HG03460 (cell line): ENCODE data around the gene STK17B.
"Not testable (repeated sequence)": the region's sequence is repeated elsewhere in the genome, so short reads cannot be mapped to it uniquely, and the experiment has no call there.

ENCODE experiments used
- ATAC-seq: cut with Tn5 transposase; IDR thresholded peaks from one replicate; pipeline ENCODE4 v1.9.1; 2021; ENCODE audit not compliant: unreplicated experiment

STK17B gene

DNA sequence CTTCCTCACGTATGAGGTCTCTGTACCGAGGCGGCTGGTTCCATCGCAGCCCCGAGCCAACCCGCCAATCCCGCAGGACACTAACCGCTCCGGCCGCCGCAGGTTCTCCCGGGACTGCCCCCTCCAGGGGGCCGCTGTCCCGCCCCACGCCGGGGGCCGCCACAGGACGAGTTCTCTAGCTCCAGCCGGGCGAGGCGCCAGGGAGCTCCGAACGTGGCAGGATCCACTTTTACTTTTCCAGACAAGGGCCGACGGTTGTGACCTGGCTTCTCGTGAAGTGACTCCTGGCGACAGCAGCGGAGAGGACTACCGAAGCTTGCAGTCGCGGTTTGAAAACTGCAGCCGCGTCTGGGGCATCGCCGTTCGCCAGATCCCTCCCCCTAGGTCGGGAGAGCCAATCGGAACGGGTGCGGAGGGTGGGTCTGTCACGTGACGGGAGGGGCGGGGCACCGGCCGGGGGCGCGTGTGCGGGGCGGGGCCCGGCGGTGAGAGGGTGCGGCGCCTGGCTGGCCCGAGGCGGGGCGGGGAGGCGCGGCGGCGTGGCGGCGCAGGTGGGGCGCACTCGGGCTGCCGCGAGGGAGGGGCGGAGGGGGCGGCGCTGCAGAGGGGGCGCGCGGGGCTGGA, at the start of gene STK17B:
TSS of gene STK17B (minus strand) at position 331 of the 624 bp plus-strand sequence. CDS start 8,195 bp downstream, outside the sequence.
- peak; percentile 48 for ATAC-seq

DNA sequence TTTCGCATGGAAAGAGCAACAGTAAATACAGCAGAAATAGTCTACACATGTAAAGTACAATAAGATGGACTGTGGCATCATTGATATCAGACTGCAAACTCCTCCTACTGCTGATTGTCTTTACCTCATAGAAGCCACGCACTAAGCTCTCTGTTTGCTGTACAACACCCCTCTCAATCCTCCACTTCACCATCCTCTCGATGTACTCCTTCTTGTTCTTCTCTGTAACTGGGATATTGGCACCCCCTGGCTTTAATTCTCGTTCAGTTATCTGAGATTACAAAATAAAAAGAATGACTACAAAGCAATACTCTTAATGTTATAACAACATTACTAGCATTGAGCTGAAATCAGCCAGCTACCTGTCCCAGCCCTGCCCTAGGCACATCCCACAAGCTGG, 49.3 kb upstream of the STK17B start:
- no peak for ATAC-seq

DNA sequence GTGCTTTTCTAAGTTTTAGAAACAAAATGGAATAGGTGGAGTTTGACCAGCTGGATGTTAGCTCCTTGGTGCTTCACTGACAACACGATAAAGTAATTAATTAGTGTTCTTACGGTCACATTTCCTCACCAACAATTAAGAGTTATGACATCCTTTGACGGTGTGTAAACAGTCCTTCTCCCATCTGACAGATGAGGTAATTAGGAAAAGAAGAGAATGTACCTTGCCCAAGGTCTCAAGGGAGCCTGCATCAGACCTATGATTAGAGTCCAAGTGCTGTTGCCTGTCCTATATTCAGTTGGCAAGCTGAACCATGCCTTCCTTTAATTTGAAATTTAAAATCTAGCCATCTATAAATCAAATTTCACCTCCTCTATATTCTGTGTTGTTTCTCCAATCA, 48.3 kb upstream of the STK17B start:
- no peak for ATAC-seq

DNA sequence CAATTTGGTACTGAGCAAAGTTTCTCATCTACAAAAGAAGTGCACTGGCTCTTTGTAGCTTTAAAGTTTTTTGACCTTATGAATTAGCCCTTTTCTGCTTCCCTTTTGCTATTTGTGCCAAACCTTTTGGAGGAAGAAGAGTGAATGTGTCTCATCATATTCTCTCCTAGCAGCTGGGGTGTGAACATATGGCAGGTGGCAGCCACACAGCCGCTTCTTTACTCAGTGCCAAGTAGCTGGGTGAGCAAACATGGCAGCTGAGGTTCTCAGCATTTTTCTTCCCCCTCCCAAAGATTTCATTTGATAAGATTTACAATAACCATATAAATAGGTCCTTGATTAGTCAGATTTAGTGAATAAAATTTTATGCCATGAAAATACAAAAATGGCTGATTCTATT, 46.7 kb upstream of the STK17B start:
- ATAC-seq = no peak

DNA sequence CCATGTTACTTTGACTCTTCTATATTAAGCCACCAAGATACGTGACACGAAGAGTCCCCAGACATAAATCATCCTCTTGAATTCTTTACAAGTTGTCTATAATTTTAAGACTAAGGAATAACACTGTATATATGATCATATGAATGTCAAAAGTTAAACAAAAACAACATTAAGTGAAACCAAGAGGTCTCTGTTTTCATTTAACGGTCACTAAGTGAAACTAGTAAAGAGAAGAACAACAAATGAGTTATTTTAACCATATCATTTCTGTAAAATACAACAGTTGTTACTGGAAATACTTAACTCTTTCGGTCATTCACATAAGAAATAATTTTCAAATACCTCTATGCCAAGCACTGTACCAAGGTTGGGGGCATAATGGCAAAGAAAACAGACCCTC, 45.7 kb upstream of the STK17B start:
- no peak for ATAC-seq

DNA sequence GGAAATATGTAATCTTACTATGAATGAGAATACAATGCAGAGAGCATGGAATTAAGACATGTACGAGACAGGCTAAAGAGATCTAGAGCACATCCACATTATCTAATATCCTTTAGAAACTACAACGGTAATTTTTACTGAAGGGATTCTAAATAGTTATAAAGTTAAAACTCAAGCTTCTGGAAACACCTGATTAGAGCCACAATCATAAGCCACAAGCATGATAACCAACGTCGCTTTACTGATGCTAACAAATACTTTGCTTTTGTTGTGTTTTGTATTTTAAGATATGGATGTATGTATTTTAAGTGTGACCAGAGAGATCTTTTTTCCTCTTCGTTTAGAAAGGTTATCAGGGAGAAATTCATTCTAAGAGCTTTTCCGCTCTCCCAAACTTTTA, 44.0 kb upstream of the STK17B start:
- ATAC-seq = no peak

DNA sequence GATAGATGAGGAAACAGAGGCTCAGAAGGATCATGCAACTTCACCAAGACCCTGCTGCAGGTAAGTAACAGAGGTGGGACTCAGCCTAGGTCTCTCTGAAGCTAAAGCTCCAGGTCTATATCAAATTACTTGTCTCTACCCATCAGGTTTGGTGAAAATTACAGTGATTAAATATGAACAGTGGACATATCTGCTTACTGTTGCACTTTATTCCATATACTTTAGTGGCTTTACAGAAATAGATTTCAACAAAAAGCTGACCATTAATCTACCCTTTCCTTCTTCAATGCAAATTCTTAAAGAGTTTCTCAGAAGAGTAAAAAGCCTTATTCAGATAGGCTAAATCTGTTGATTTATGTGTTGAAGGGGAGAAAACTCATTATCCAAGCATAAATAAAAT, 42.8 kb upstream of the STK17B start:
- ATAC-seq = no peak

DNA sequence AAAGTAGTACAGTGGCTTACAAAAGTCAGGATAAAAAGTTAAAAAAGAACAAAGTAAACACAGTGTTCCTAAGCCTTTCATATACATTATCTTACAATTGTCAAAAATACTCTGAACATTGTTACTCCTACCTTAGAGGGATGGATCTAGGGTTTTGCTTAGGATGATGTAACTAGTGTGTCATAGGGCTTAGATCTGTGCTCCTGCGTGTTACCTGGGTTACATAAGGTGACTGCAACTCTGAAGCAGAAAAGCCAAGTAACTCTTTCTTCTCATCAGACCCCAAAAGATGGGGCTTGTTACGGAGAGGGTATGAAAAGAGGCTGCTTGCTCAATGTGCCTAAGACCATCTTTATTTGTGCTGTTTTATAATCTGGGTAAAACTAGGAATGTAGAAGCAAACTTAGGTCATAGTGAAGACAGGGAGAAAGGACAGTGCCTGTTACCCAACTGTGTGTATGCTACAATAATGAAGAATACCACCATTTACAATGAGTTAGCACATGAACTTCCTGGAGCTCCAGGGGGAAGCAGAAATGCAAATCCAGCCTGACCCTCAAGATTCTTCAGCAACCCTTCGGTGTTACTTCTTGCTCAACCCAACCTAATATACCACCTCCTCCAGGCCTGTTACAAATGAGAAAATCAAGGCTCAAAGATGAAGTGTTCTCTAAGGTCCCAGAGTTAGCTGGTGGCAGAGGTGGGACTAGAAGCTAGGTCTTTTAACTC, 42.0 kb upstream of the STK17B start:
- ATAC-seq = no peak

DNA sequence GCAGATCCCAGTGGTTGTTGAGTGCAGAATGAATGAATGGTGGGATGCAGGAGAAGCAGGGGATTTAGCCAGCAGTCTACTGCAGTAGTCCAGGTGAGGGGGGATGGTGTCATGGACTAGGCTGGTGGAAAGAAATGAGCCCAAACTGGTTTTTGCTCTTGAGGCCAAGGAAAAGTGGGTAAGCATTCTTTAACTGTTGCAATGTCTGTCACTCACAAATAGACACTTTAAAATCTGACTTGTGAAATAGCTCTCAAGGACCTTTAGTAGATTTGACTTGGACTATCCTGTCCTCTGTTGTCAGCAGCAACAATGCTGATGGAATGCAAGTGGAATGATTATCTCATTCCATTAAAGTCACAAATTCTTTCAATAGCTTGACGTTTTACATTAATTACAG, 37.5 kb upstream of the STK17B start:
- ATAC-seq = no peak

DNA sequence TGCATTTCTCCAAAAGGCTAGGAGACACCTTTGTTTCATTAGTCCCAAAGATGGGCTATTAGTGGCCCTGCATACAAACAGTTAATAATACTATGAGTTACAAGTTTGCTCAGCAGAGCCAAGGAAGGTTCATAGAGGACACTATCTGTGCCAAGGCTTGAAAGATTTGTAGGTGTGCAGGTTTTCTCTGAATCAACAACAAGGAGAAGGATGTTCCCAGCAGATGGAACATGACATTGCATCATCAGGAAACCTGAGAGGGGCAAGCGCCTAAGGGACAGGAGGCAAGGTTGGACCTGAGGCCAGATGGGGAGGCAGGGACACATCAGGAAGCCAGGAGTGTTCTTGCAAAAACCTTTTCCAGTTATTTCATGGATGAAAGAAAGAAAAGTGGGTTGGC, 35.4 kb upstream of the STK17B start:
- no peak for ATAC-seq

DNA sequence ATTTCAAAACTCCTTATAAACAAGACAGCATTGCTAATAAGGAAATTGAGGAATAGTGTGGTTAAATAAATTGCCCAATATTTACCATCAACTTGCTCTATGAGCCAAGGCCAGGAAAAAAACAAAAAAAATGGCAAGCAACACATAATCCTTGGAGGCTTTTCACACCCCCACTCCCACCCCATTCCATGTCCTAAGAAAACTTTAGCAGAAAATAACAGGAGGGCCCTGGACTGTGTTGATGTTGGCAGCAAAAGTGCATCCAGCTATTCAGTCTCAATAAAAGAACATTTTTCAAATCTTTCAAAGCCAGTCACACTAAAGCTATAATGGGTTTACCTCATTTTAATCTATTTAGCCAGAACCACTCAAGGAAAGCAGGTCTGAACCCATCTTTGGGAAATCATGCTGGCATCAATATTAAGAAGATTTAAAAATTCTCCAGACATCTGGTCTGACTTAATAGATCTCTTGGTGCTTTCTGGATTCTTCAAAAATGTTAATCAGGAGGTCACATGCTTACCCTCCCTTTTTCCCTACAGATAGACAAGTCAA, 34.6 kb upstream of the STK17B start:
- ATAC-seq = no peak

DNA sequence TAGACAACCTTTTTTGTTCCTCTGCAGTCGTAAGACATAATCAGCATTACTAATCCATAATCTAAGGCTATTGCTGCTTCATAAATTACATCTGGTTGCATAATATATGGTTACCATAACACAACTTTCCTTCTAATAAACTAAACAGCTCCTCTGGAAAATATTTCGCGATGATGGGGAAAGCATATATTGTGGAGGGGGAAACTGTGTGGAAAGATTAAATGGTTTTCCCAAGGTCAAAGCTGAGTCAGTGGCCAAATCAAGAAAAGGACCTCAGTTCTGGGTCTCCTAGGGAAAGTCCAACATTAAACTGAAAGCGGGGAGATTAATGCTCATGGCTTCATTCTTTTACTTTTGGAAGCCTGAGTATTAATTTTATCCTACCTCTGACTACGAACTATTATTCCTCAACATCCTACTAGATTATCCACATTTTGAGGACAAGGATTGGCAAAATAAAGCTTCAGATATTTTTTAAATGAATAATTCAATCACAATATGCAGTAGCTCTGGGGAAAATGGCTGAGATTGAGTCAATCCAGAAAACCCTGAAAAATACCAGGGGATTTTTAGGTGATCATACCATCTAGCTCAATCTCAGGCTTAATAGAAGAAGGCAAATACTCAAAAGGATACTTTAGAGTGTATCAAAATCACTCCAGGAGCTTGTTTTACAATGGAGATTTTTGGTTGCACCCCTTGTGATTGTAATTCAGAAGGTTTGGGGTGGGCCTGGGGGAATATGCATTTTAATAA, 33.8 kb upstream of the STK17B start:
- ATAC-seq = no peak

DNA sequence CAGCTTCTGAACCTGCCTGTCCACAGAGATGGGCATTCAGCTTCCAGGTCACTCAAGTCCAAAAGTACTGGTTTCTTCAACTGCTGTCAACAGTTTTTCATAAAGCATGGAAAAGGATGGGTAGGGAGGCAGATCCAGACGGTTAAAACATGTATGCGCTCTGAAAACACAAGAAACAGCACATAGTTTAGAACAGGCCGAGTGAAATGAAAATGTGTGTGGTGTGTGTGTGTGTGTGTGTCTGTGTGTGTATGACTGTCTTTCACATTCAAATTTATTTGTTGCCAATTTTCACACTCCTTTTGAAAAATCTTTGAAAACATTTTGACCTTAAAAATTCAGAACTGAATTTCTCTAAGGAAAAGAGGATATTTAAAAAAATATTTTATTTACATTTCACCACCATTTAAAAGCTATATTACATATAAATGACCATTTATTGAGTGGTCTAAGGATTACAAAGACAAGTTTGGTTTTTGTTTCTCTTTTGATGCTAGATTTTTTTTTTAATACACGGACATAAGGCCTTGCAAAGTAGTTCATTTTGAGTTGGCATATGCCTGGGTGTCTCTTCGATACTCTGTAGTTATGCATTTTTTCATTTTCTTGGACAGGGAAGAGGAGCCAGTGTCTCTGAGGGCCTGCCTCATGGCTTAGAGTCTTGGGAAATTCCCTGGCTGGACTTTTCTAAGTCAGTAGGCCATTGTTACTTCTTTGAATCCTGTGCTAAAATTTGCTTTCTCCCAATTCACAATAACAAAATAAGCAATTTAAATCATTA, 30.0 kb upstream of the STK17B start:
- ATAC-seq = no peak

DNA sequence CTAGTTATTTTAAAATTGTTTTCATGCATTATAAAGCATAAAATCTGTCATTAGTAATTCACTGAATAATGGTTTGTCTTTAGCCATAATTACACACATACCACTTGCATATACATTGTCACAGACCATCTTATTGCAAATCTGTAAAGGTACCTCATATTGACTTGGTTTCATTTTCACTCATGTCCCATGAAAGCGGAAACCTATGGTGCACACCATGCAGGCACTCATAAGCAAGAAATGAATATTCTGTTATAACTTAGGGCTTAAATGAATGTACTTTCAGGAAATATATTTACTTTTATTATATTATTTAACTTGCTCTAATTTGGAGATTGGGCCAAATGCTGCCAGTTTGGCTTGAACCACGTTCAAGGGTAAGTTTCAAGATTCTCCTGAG, 29.2 kb upstream of the STK17B start:
- ATAC-seq = peak; percentile 99

DNA sequence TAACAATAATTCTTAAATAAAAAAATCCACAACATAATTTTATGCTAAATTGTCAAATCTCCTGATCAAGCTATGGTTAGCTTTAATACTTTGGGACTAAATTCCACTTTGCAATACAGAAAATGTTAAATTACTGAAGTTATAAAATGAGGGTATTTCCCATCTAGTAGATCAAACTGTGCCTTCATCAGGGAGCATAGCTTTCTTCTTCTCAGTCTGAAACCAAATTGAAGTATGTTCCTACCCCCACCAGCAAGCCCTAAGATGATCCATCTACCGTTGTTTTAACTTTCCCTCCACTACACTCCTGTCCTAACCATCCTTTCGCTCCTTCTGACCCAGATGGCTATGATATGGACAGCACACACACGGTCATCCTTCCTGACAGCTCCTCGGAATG, 24.4 kb upstream of the STK17B start:
- no peak for ATAC-seq

DNA sequence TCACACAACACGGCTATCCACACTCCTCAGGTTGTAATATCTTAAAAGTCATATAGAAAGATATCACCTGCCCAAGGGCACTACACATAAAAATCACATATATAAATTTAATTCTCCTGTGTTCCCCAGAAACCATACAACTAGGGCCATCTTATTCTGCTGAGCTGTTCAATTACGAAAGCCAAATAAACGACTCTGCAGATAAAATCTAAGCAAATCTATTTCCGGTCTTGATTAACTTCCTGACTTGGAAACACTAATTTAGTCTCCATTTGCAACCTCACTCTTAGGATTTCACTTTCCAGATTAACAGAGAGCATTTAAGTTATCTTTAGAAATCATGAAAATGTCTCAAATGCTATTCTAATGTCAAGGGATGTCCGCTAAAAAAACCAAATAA, 23.9 kb upstream of the STK17B start:
- no peak for ATAC-seq

DNA sequence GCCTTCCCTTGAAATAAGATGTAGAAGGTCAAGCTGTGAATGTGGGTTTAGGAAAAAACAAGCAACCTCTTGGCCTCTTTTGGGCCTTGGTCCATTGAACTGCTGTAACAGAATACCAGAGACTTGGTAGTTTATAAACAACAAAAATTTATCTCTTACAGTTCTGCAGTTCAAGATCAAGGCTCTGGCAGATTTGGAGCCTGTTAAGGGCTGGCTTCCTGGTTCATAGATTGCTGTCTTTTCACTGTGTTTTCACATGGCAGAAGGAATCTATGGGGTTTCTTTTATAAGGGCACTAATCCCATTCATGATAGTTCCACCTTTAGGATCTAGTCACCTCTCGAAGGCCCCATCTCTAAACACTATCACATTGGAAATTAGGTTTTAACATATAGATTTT, 20.2 kb upstream of the STK17B start:
- no peak for ATAC-seq

DNA sequence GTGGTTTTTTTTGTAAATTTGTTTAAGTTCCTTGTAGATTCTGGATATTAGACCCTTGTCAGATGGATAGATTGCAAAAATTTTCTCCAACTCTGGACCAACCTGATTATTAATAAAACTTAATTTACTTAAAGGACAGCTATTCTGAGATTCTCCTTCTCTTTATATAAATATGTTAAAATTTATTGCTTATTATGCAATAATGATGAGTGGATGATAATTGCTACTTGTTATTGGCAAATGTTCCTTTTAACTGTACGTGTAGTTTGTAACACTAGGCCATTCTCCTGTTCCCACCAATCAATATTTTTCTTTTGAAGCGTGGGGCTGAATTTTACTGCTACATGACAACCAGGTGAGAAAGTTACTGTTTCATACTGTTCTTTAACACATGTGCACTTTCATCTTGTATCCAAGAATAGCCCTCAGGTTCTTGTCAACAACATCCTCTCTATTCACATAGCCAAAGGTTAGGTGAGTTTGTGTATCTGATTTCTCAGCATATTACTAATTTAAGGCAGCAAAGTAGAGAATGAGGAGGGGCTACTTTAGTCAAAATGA, 16.6 kb upstream of the STK17B start:
- ATAC-seq = no peak

DNA sequence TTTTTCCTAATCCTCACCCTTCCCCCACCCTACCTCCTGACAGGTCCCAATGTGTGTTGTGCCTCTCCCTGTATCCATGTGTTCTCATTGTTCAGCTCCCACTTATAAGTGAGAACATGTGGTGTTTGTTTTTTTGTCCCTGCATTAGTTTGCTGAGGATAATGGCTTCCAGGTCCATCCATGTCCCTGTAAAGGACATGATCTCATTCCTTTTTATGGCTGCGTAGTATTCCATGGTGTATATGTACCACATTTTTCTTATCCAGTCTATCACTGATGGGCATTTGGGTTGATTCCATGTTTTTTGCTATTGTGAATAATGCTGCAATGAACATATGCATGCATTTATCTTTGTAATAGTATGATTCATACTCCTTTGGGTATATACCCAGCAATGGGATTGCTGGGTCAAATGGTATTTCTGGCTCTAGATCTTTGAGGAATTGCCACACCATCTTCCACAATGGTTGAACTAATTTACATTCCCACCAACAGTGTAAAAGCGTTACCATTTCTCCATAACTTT, 15.9 kb upstream of the STK17B start:
- ATAC-seq = not testable (repeated sequence)

DNA sequence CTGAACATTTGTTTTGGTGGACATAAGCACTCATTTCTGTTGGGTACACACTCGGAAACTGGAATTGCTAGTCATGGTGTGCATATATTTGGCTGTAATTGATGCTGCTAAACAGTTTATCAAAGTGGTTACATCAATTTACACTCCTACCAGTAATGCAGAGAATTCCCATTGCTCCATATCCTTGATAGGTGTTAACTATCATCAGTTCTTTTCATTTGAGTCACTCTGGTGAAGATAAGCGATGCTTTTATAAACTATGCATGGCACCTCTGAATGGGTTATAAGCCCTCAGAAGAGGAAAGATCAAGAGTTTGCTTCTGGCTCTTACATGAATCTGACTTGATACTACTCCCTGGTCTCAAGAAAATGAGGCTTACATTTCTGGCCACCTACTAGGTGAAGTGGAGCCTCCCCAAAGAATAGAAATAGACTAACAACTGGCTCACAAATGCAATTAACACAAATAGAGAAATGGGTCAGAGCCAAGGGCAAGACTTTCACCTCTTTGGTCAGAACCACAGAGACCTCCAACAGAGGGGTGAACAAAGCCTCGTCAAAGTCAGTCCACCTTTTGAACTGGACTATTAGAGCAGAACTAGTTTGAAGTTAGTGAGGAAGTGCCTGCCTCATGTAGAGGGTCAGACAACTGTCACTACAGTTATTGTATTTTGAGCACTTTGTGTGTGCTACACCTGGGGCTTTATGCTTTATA, 15.0 kb upstream of the STK17B start:
- no peak for ATAC-seq
